WTC11 (cell line): ENCODE measurements around the gene SCO1. TPM values are rescaled to one million over a fixed set of nuclear protein-coding genes. Genes with fewer than 3 reads are reported as not detected.

ENCODE experiments used
- ATAC-seq: fragments of 200-7000 bp; cut with Tn5 transposase; 2 replicates; pipeline ENCODE4 v1.10.0; 2021; ENCODE audit warnings: mild to moderate bottlenecking, moderate library complexity
- CTCF ChIA-PET: fragments of 300-600 bp; sonication (Branson Sonifier 250); formaldehyde crosslinking; loops from one replicate; lab custom pipeline; 2021; ENCODE audit warnings: antibody characterized with exemption; lab: Charles Lee
- POLR2A ChIA-PET: fragments of 350-600 bp; sonication (Branson Sonifier 250); formaldehyde crosslinking; loops from one replicate; lab custom pipeline; 2021; ENCODE audit warnings: antibody characterized with exemption; lab: Charles Lee
- DNase-seq: peaks from one replicate; pipeline ENCODE4 v3.0.0; 2021; ENCODE audit warnings: low spot score
- H3K27ac Mint-ChIP-seq: 2 replicates; pipeline ENCODE4 v1.8.0; 2021; ENCODE audit warnings: mixed read lengths
- H3K27me3 Mint-ChIP-seq: 2 replicates; pipeline ENCODE4 v1.8.0; 2021; ENCODE audit warnings: low read depth, mild to moderate bottlenecking, moderate library complexity, mixed read lengths
- H3K36me3 Mint-ChIP-seq: 2 replicates; pipeline ENCODE4 v1.8.0; 2021; ENCODE audit warnings: mixed read lengths
- H3K4me1 Mint-ChIP-seq: 2 replicates; pipeline ENCODE4 v1.8.0; 2022; ENCODE audit warnings: mixed read lengths
- H3K4me3 Mint-ChIP-seq: 2 replicates; pipeline ENCODE4 v1.8.0; 2021; ENCODE audit warnings: mild to moderate bottlenecking, moderate library complexity, mixed read lengths
- H3K9me3 Mint-ChIP-seq: 2 replicates; pipeline ENCODE4 v1.8.0; 2021; ENCODE audit warnings: mixed read lengths
- ATF2 ChIP-seq: sonication (generic); formaldehyde crosslinking; IDR thresholded peaks from 2 replicates; pipeline ENCODE4 v1.8.1; 2022; ENCODE audit warnings: low read depth, missing genetic modification reagents, borderline replicate concordance
- FOXK1 ChIP-seq: sonication (generic); formaldehyde crosslinking; IDR thresholded peaks from 2 replicates; pipeline ENCODE4 v1.8.0; 2022; ENCODE audit warnings: mild to moderate bottlenecking, moderate library complexity, missing genetic modification reagents
- GTF2I ChIP-seq: fragments of 250-450 bp; sonication (Bioruptor Pico); conservative IDR thresholded peaks from 2 replicates; pipeline ENCODE4 v1.4.0; 2021; ENCODE audit warnings: mild to moderate bottlenecking
- HMGA2 ChIP-seq: fragments of 250-450 bp; sonication (Bioruptor Pico); IDR thresholded peaks from 2 replicates; pipeline ENCODE4 v1.4.0; 2021; ENCODE audit warnings: mild to moderate bottlenecking, moderate library complexity
- JAZF1 ChIP-seq: fragments of 250-450 bp; sonication (Bioruptor Pico); IDR thresholded peaks from 2 replicates; pipeline ENCODE4 v1.9.0; 2021; ENCODE audit warnings: moderate library complexity, mild to moderate bottlenecking, inconsistent platforms
- KAT7 ChIP-seq: sonication (generic); formaldehyde crosslinking; IDR thresholded peaks from 2 replicates; pipeline ENCODE4 v1.8.1; 2023; ENCODE audit warnings: missing genetic modification reagents, mild to moderate bottlenecking, borderline replicate concordance
- MLX ChIP-seq: sonication (generic); formaldehyde crosslinking; IDR thresholded peaks from 2 replicates; pipeline ENCODE4 v1.8.1; 2023; ENCODE audit warnings: mild to moderate bottlenecking, missing genetic modification reagents, moderate library complexity
- PRDM15 ChIP-seq: sonication (generic); formaldehyde crosslinking; IDR thresholded peaks from 2 replicates; pipeline ENCODE4 v1.8.0; 2022; ENCODE audit warnings: missing genetic modification reagents
- RORB ChIP-seq: fragments of 250-450 bp; sonication (Bioruptor Pico); IDR thresholded peaks from 2 replicates; pipeline ENCODE4 v1.9.0; 2021; ENCODE audit warnings: mild to moderate bottlenecking
- SMAD4 ChIP-seq: sonication (generic); formaldehyde crosslinking; IDR thresholded peaks from 2 replicates; pipeline ENCODE4 v1.8.0; 2022; ENCODE audit warnings: mild to moderate bottlenecking, missing genetic modification reagents
- SOX15 ChIP-seq: fragments of 250-450 bp; sonication (Bioruptor Pico); IDR thresholded peaks from 2 replicates; pipeline ENCODE4 v1.9.0; 2021; ENCODE audit warnings: mild to moderate bottlenecking
- STAT6 ChIP-seq: sonication (generic); formaldehyde crosslinking; conservative IDR thresholded peaks from 2 replicates; pipeline ENCODE4 v1.8.1; 2023; ENCODE audit warnings: mild to moderate bottlenecking, low read depth, missing genetic modification reagents, moderate library complexity
- USF1 ChIP-seq: sonication (generic); formaldehyde crosslinking; IDR thresholded peaks from 2 replicates; pipeline ENCODE4 v1.8.0; 2022; ENCODE audit warnings: mild to moderate bottlenecking, missing genetic modification reagents
- ZBTB43 ChIP-seq: sonication (generic); formaldehyde crosslinking; IDR thresholded peaks from 2 replicates; pipeline ENCODE4 v1.8.1; 2023; ENCODE audit warnings: mild to moderate bottlenecking, missing genetic modification reagents
- ZNF138 ChIP-seq: sonication (generic); formaldehyde crosslinking; conservative IDR thresholded peaks from 2 replicates; pipeline ENCODE4 v1.8.1; 2022; ENCODE audit warnings: mild to moderate bottlenecking, moderate library complexity, missing genetic modification reagents
- ZNF232 ChIP-seq: sonication (generic); formaldehyde crosslinking; IDR thresholded peaks from 2 replicates; pipeline ENCODE4 v1.8.0; 2022; ENCODE audit warnings: mild to moderate bottlenecking, missing genetic modification reagents
- ZNF423 ChIP-seq: fragments of 250-450 bp; sonication (Bioruptor Pico); IDR thresholded peaks from 2 replicates; pipeline ENCODE4 v2.1.2; 2022; ENCODE audit warnings: mild to moderate bottlenecking, moderate library complexity
- ZSCAN18 ChIP-seq: fragments of 250-450 bp; sonication (Bioruptor Pico); IDR thresholded peaks from 2 replicates; pipeline ENCODE4 v2.1.2; 2022; ENCODE audit warnings: mild to moderate bottlenecking, moderate library complexity
- total RNA-seq: library from RNA; stranded (reverse); gene quantifications from 3 replicates; pipeline ENCODE4 v1.2.3, GENCODE V29; 2021

SCO1 gene
- total RNA-seq, 1 experiment from 2014 or later: 63.8 TPM

GRCh38 chr17:10724546-10725195, 27.3 kb upstream of the SCO1 start:
- Mint-ChIP-seq H3K4me1 (no peaks in the 10 kb centered on the region), H3K36me3 (peaks cover 2% of the 10 kb centered on the region; the same call in 1 of the 2 replicates), H3K4me3 (no peak overlapping the region), H3K9me3 (no peaks in the 10 kb centered on the region), H3K27me3 (no peaks in the 10 kb centered on the region), H3K27ac (no peak overlapping the region)
- POLR2A ChIA-PET: no interaction called here
- no peak for DNase-seq
- no peak for TF ChIP-seq SOX15
- CTCF ChIA-PET: no interaction called here
- no peak for ATAC-seq

GRCh38 chr17:10718547-10718946, 21.2 kb upstream of the SCO1 start:
- DNase-seq (no peak), ATAC-seq (no peak)
- ChIA-PET POLR2A (no interaction called here), CTCF (no interaction called here)
- no peak overlapping the region for H3K27ac Mint-ChIP-seq
- TF ChIP-seq ZNF138 (CRISPR knock-in tag) (no peak), FOXK1 (CRISPR knock-in tag) (no peak), SMAD4 (no peak), PRDM15 (no peak), STAT6 (CRISPR knock-in tag) (no peak)
- no peaks in the 10 kb centered on the region for H3K9me3 Mint-ChIP-seq
- H3K4me3 Mint-ChIP-seq: no peak overlapping the region
- no peaks in the 10 kb centered on the region for H3K27me3 Mint-ChIP-seq
- H3K36me3 Mint-ChIP-seq: no peaks in the 10 kb centered on the region
- no peaks in the 10 kb centered on the region for H3K4me1 Mint-ChIP-seq

- no peak for TF ChIP-seq HMGA2
- H3K4me3 Mint-ChIP-seq: no peak overlapping the region
- no peak for DNase-seq
- peaks cover 15% of the 10 kb centered on the region for H3K36me3 Mint-ChIP-seq
- H3K4me1 Mint-ChIP-seq: no peaks in the 10 kb centered on the region
- H3K9me3 Mint-ChIP-seq: no peaks in the 10 kb centered on the region
- ChIA-PET POLR2A (no interaction called here), CTCF (interaction anchor here (1.5 kb wide), 1 partner anchor 81 kb away, joined by 3 read pairs; no protein-coding TSS in a partner anchor)
- H3K27me3 Mint-ChIP-seq: no peaks in the 10 kb centered on the region
- H3K27ac Mint-ChIP-seq: no peak overlapping the region; the same call in 1 of the 2 replicates
- no peak for ATAC-seq
These were observed 18.9 kb upstream of the SCO1 start for GRCh38 chr17:10716218-10716617.

- Mint-ChIP-seq H3K27ac (no peak overlapping the region), H3K36me3 (peaks cover 35% of the 10 kb centered on the region), H3K4me3 (no peak overlapping the region), H3K4me1 (no peaks in the 10 kb centered on the region), H3K27me3 (no peaks in the 10 kb centered on the region), H3K9me3 (no peaks in the 10 kb centered on the region)
- DNase-seq: no peak
- ChIA-PET CTCF (no interaction called here), POLR2A (no interaction called here)
- ATAC-seq: no peak
- TF ChIP-seq ATF2 (CRISPR knock-in tag) (no peak), ZBTB43 (CRISPR knock-in tag) (no peak), ZSCAN18 (CRISPR knock-in tag) (no peak), RORB (CRISPR knock-in tag) (no peak), MLX (CRISPR knock-in tag) (no peak), USF1 (CRISPR knock-in tag) (no peak), ZNF232 (CRISPR knock-in tag) (no peak), ZNF423 (CRISPR knock-in tag) (no peak), JAZF1 (CRISPR knock-in tag) (no peak), KAT7 (CRISPR knock-in tag) (no peak), GTF2I (no peak)
These were observed 16.0 kb upstream of the SCO1 start for GRCh38 chr17:10713318-10713717.
